GM12801 (cell line): ENCODE measurements around the gene COX6A1.

Source experiments
- TF ChIP-seq, protein P1 (sequence below): IDR thresholded peaks from one replicate; pipeline ENCODE4 v1.5.1; 2011; ENCODE audit warnings: control low read depth; ENCODE audit not compliant: insufficient read length; ENCODE audit errors: extremely low read depth

Gene COX6A1

DNA sequence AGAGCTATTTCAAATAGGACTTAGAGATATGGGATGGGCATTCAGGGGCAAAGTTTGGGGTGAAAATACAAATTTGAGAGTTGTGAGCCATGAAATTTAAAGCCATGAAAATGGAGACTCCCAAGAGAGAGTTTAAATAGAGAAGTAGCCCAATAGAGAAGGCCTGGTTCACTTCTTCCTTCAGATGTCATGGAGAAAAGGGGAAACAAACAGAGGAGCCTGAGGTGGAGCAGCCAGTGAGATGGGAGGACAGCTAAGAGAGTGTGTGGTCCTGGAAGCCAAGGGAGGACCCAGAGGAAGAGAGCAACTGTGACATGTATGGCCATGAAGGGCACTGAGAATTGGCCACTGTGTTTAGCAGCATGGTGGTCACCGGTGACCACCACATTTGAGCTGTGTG is 45.7 kb downstream of the COX6A1 start:
- TF ChIP-seq, protein P1, sequence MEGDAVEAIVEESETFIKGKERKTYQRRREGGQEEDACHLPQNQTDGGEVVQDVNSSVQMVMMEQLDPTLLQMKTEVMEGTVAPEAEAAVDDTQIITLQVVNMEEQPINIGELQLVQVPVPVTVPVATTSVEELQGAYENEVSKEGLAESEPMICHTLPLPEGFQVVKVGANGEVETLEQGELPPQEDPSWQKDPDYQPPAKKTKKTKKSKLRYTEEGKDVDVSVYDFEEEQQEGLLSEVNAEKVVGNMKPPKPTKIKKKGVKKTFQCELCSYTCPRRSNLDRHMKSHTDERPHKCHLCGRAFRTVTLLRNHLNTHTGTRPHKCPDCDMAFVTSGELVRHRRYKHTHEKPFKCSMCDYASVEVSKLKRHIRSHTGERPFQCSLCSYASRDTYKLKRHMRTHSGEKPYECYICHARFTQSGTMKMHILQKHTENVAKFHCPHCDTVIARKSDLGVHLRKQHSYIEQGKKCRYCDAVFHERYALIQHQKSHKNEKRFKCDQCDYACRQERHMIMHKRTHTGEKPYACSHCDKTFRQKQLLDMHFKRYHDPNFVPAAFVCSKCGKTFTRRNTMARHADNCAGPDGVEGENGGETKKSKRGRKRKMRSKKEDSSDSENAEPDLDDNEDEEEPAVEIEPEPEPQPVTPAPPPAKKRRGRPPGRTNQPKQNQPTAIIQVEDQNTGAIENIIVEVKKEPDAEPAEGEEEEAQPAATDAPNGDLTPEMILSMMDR, result no peak

DNA sequence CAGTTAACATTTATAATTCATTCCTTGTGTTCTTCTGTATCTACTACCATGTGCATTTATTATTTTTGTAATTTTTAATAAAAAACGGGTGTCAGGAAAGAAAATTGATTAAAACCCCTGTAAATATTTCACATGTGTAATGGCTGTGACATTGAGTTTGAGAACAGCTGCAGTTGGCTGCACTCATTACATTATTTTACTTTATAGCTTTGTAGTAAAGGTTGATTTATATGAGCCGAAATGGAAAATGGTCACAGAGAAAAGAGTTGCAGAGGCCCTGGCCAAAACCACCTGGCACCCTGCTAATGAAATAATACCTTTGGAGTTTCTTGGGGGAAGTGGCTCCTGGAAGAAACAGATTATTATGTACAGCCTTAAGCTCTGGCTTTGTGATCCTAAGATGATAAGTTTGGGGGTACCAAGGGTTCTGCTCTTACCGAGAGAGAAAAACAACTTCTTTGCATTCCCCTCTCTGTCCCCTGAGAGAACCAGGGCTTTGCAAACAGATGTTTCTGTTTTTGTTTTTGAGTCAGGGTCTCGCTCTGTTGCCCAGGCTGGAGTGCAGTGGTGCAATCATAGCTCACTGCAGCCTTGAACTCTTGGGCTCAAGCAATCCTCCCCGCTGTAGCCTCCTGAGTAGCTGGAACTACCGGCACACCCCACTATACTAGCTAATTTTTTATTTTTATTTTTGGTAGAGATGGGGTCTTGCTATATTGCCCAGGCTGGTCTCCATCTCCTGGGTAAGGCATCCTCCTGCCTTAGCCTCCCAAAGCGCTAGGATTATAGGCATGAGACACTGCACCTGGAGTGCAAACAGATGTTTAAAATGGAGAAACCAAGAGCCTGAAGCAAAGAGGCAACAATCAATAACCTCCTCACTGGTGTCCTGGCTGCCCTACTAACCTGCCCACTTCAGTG is 48.3 kb downstream of the COX6A1 start:
- TF ChIP-seq, protein P1, result no peak

DNA sequence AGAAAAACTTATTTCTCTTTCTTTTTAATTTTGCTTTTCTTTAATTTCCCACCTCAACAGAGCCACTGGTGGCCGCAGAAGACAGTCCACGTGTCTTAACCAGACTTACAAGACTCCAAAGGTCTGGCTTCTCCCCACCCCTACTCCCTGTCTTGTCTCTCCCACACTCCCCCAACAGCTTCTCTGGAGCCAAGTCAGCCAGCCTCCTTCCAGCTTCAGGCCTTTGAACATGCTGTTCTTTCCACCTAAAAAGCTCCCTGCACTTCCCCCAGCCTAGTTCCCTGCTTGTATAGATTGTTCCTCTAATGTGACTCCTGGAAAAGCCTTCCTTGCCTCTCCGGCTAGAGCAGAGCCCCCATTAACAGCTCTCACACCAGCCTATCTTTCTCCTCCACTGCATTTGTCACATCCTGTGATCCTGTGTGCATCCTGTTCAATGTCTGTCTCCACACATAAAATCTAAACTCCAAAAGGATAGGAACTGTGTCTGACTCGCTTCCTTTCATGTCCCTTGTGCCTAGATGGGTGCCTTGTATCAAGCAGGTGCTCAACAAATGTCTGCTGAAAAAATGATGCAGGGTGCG is 50.2 kb downstream of the COX6A1 start:
- TF ChIP-seq, protein P1, result no peak

DNA sequence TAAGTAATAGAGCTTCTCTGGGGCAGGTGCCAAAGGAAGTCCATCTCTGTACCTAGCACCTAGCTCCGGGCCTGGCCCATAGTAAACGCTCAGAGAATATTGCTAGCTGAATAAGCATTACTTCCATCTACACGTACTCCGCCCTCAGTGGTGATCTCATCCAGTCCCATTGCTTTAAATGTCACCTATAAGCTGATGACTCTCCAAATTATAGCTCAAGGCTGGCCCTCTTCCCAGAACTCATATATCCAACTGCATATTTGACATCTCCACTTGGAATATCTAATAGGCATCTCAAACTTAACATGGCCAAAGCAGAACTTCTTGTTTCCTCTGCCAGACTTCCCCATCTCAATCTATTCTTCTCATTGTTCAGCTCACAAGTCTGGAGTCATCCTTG is 51.1 kb downstream of the COX6A1 start:
- TF ChIP-seq, protein P1, result no peak

DNA sequence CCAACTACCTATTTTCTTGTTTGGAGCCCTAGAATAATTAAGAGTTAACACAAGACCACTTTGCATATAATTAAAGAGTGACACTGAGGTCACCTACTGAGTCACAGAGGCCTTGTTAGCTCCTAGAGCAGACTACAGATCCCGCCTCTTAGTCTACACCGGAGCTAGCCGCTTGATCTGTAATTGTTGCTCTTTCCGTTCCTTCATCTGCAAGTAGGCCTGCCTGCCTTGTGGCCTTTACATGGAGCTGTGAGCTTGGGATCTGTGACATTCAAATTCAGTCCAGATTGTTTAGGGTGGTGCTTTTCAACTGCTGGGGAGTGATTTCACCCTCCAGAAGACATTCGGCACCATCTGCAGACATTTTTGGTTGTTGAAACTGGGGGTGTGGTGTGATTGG is 52.4 kb downstream of the COX6A1 start:
- TF ChIP-seq, protein P1, result no peak
